22Rv1 (cell line): Measurements from ENCODE around the gene OPN4.

Experiments used
- H3K27ac ChIP-seq: fragments of 450-650 bp; 2 replicates; pipeline ENCODE4 v1.5.1; 2017
- CTCF ChIP-seq: fragments of 450-650 bp; IDR thresholded peaks from 2 replicates; pipeline ENCODE4 v1.5.1; 2017; ENCODE audit warnings: mild to moderate bottlenecking
- ZFX ChIP-seq: fragments of 450-650 bp; IDR thresholded peaks from 2 replicates; pipeline ENCODE4 v1.6.1; 2017; ENCODE audit warnings: antibody characterized with exemption, borderline replicate concordance

The OPN4 gene

GRCh38 chr10:86670290-86670811 is 16.0 kb downstream of the OPN4 start:
- TF ChIP-seq ZFX (no peak), CTCF (no peak)
- no peak overlapping the region for H3K27ac ChIP-seq

- no peak overlapping the region for H3K27ac ChIP-seq
- no peak for TF ChIP-seq CTCF
These were observed 16.5 kb downstream of the OPN4 start for GRCh38 chr10:86670876-86671275.

GRCh38 chr10:86671419-86671818 is 17.1 kb downstream of the OPN4 start:
- H3K27ac ChIP-seq, result no peak overlapping the region
- no peak for TF ChIP-seq ZFX
- TF ChIP-seq CTCF, result no peak

DNA sequence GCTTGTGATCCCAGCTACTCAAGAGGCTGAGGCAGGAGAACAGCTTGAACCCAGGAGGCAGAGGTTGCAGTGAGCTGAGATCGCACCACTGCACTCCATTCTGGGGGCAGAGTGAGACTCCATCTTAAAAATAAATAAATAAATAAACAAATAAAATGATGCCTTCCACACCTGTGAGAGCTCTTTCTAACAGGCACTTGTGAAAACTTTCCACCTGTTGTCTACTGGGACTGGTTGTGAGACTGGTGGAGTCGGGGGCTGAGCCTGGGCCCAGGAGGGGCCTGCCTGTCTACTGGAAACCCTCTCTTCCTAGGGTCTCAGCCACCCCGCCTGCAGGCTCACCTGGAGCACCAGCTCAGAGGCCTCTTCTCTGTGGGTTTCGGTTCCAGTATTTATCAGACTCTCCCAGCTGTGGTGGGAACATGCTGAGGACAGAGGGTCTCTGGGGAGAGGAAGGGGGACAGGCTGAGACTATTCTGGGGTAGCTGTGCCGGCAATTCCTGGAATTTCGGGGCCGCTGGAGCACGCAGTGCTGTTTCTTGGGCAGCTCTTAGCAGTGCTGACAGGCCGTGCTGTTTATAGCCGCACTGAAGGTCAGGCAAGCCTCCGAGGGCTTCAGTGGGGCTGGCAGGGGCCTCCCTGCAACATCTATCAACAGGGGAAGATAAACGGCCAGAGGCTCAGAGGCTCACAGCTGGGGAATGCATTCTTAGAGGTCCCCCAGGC is 17.8 kb downstream of the OPN4 start:
- no peak overlapping the region for H3K27ac ChIP-seq
- TF ChIP-seq ZFX (no peak), CTCF (no peak)

GRCh38 chr10:86673216-86673826 is 19.0 kb downstream of the OPN4 start:
- TF ChIP-seq ZFX (no peak), CTCF (no peak)
- no peak overlapping the region for H3K27ac ChIP-seq

DNA sequence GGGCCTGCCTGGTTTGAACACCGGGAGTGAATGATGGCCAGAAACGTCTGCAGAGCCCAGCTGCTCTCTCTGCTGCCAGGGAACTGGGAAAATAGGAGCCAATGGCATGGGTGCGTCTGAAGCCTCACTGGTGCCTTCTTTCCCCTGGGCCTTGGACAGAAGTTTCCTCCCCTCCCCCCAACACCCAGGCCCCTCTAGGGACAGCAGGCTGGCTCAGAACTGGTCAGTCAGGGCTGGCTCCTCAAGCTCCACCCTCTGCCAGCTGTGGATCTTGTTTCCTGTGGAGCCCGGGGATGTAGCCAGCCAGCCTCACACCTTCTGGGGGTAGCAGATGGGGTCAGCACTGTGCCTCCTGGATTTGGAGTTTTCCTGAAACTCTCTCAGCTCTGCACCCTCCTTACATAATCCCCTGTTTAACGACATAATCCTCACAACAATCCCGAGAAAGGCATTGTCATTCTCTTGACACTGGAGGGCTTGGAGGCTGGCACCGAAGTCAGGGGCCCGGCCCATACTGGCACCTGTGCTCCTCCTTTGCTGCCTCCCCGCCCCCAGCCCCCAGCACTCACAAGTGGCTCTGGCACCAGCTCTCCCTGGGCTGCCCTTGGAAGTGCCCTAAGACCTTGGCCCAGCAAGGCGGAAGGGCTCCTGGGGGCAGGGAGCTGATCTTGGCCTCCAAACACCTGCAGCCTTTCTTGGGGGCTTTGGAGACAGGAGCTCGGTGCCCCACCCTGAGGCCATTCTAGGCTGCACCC is 19.7 kb downstream of the OPN4 start:
- no peak for TF ChIP-seq CTCF
- no peak for TF ChIP-seq ZFX
- H3K27ac ChIP-seq, result no peak overlapping the region
